Right hindlimb (tissue), 1 donor: ENCODE measurements around the gene LAMTOR2.

Experiments used
- DNase-seq: peaks from one replicate; pipeline ENCODE4 v3.0.0-alpha.2; 2018

Gene LAMTOR2

GRCh38 chr1:156076609-156077429, 22.2 kb downstream of the LAMTOR2 start:
- peak; percentile 71 for DNase-seq

- DNase-seq, result no peak
These were observed 22.8 kb downstream of the LAMTOR2 start for GRCh38 chr1:156077430-156077760.

- DNase-seq, result no peak
These were observed 24.1 kb downstream of the LAMTOR2 start for GRCh38 chr1:156078728-156079127.

DNA sequence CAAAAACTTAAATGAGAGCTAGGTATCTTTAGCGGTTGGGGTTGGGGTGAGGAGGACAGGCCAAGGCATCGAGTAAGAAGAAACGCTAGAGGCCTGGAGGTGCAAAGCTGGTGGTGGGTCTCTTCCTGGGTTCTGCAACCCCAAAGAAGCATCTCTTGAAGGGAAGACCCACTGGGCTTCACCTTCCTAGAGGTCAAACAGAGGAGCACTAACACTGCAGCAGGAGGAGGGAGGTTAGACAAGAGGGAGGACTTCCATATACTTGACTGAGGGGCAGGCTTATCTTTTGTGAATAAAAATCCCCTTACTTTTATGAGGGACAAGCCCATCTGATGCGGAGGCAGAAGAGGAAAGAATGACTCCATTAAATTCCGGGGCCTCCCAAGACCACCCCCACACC, 25.2 kb downstream of the LAMTOR2 start:
- DNase-seq, result no peak

- peak; percentile 56 for DNase-seq
These were observed 25.8 kb downstream of the LAMTOR2 start for GRCh38 chr1:156080241-156080862.

- DNase-seq, result peak; percentile 57
These were observed 26.2 kb downstream of the LAMTOR2 start for GRCh38 chr1:156080863-156081179.

- DNase-seq, result peak; percentile 59
These were observed 26.8 kb downstream of the LAMTOR2 start for GRCh38 chr1:156081180-156081916.

DNA sequence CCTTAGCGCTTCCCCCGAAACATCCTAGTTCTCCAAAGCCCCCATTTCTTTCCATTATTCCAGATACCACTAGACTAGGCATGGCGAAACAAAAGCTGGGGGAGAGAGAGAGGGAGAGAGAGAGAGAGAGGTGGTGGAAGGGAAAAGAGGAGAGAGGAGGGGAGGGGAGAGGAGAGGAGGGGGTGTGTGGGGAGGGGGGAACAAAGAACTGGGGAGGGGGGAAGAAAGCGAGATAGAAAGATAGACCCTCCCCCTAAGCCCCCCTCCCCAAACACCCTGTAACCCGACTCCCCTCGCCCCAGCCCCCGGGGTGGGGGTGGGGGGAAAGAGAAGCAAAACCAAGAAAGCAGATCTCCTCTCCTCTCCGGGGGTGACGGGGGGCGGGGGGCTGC, 27.3 kb downstream of the LAMTOR2 start:
- DNase-seq, result no peak

DNA sequence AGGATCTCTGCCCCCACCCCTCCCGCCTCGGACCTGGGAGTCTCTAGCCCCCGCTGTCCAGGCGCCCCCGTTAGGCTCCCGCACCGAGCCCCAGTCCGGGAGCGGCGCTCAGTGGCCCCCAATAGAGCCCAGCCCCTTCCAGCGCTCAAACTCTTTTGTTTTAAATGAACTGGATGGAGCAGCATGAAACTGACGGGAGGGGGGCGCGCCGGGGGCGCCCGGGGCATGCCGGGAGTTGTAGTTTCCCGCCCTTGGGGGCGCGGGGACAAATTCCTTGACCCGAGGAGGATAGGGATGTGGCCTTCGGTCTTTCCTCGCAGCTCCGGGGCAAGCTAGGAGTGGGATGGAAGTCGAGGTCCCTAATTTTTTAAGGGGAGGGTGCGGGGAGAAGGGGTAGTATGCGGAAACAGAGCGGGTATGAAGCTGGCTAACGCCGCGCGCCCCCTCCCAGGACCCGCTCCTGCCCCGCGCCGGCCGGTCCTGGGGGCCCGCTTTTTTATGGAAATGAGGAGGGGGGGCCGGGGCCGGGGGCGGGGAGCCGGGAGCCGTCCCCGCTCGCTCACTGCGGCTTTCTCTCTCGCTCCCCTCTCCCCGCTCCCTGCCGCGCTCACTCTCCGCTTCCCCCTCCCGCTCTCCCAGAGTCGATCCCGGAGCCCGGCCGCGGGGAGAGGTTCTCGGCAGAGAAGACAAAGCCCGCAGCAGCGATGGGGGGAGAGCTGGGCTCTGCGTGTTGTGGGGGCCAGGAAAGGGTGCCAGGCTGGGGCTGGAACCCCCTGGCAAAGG, 27.9 kb downstream of the LAMTOR2 start, which contains the start of gene MEX3A:
TSS of gene MEX3A (minus strand) at position 157 of the 783 bp plus-strand sequence. CDS start 467 bp downstream, outside the sequence.
- peak; percentile 96 for DNase-seq

DNA sequence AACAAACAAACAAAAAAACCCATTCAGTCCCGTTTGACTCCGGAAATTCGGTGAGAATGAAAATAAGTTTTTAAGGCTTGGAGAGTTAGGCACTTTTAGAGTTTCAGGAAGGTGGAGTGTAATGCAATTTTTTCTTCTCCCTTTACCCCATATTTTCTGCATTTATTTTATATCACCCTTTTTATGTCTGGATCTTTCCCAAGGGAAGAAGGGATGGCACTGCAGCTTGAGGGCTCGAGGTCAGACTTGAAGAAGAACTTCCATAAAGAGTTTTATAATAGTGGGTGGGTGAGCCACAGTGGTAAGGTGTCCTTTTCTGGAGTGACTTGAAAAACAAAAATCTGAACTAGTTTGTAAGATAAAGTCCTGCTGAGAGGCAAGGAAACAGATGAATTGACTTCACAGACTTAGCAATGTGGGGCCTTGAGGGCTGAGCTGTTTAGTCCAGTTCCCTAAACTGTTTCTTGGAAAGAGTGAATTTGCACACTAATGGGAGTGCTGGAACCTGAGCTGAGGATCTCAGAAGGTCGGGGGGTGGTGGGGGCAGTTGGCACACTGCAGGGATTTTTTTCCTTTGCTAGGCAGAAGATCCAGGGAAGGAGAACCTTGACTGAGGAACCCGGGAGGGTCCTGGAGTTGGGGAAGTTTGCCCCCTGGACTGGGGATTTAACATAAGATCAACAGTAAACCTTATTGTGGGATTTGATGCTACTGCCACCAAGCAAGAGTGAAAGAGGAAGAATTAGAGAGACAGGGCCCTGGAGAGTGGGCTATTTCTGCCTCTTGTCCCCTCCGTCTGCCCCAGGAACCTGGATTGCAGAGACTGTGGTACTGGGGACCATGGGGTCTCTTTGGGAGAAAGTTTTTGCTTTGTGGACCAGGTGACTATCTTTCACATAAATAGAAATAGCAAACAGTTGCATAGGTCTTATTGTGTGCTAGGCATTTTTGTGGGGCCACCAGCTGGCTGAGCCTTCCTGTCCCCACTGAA, 29.5 kb downstream of the LAMTOR2 start:
- DNase-seq, result no peak

DNA sequence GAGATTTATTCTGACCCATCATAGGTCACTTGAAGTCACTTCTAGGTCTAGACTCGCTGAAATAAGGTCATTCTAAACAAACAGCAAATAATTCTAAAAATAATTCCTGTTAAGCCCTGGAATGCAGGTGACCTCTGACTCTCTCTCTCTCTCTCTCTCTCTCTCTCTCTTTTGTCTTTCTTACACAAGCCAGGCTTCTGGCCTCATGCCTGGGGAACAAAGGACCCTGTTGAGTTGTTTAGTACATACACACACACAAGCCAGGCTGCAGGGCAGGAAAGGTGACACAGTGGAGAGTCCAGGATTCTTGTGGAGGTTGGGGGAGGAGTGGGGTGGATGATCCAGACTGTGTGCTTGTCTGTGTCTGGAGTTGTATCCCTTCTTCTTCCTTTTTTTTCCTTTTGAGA, 31.7 kb downstream of the LAMTOR2 start:
- DNase-seq, result no peak

DNA sequence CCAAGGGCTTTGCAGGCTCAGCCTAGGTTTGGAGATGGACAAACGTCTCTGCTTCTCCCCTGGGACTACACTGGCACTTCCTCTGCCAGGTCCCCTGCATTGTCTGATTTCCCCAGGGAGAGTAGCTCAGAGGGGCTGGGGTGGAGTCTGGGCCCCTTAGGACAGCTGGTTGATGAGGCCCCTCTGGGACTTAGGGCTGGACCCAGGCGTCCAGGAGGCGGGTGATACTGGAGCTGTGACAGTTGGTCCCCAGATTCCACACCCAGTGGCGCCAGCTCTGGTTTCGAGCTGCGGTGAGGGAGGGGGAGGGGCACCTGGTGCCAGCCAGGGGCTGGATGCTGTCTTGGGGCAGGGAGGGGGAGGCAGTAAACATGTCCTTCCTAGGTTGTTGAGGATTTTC, 35.1 kb downstream of the LAMTOR2 start:
- DNase-seq, result peak; percentile 46

DNA sequence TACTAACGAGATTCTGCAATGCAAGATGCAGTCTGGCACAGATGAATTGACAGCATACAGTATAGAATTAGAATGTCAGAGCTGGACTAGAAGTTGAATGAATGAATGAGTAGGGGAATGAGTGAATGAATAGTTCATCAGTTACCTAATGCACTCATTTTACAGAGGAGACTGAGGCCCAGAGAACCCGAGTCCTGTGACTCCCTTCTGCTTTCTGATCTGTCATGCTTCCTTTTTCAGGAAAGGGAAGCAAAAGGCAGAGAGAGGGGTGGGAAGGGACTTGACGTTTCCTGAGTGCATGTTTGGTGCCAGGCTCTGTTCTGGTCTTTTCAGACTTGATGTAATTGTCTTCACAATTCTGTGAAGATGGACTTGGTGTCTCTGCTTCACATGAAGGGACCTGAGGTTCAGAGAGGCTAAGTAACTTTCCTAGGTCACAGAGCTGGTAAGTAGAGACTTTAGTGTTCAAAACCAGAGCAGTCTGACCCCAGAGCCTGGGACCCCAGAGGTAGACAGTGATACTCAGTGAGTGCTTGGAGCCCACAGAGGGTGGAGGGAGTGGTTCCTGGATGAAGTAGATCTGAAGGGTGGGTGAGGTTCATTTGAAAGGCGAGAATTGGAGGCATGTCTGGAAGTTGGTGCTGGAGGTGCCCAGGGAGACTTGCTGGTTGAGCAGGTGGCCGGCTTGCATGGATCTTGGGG, 35.7 kb downstream of the LAMTOR2 start:
- no peak for DNase-seq

GRCh38 chr1:156090840-156091188, 36.2 kb downstream of the LAMTOR2 start:
- peak; percentile 87 for DNase-seq

DNA sequence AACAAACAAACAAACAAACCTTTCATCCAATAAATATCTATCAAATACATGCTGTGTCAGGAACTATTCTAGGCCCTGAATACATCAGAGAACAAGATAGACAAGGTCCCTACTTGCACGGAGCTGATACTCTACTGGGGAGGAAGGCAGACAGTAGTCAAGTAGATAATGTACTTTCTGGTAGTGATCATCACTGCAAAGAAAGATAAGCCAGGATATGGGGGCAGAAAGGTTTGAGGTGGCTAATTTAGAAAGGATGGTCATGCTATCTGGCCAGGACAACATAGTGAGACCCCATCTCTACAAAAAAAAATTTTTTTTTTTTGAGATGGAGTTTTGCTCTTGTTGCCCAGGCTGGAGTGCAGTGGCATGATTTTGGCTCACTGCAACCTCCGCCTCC, 37.0 kb downstream of the LAMTOR2 start:
- DNase-seq, result no peak

GRCh38 chr1:156095906-156096508, 41.4 kb downstream of the LAMTOR2 start:
- DNase-seq, result no peak

GRCh38 chr1:156096640-156097391, 42.2 kb downstream of the LAMTOR2 start:
- peak; percentile 92 for DNase-seq

DNA sequence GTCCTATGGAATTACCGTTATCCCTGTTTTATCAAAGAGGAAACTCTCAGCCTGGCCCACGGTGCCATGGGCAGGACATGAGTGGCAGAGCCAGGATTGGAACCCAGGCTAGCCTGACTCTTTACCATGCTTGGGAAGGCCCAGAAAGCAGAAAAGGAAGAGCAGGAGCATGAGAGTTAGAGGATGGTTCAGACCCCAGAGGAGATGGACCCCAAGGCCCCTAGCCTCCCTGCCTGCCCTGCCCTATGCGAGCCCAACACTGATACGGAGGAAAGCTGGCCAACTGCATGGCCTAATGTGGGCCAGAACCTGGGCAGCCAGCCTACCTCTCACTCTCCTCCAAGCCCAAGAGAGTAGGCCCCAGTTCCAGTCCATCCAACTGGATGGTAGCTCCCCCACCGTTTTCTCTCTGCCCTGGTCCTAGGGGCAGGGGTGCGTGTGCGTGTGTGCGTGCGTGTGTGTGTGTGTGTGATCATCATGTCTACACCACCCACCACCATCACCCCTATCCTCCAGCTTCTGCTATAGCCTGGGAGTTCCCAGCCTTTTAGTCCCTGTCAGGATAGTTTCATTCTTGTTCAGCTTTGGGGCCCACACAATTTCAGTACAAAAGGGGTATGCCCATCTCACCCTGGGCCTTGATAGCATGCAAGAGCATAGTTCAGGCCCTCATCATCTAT, 43.1 kb downstream of the LAMTOR2 start:
- DNase-seq, result no peak

DNA sequence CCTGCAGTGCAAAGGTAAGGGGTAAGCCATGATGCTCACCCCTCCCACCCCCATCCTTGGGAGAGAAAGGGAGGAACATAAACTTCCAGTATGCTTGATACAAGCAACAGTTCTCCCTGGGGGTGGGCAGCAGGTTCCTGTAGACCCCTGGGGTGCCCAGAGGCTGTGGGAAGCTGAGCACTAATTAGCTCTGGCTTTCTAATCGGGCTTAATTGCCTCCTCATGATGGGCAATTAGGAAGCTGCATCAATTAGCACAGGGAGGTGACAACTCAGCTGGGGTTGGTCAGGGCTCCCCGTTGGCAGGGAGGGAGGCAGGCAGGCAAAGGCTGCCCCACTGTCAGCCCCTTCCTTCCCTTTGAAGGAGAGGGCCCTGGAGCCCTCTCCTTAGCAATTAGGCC, 44.2 kb downstream of the LAMTOR2 start:
- no peak for DNase-seq
